Naive thymus-derived CD4-positive, alpha-beta T cell (primary cell): ENCODE measurements around the gene MED26. TPM values are rescaled to one million over a fixed set of nuclear protein-coding genes. Genes with fewer than 3 reads are reported as not detected.
"Not testable (repeated sequence)": the region's sequence is repeated elsewhere in the genome, so short reads cannot be mapped to it uniquely, and the experiment has no call there.

ENCODE experiments used
- ATAC-seq: fragments of 150-1000 bp; cut with Tn5 transposase; 2 replicates; pipeline ENCODE4 v1.10.0; 2021; ENCODE audit warnings: mild to moderate bottlenecking, moderate library complexity
- CTCF ChIA-PET: fragments of 350-600 bp; sonication (Branson Sonifier 250); formaldehyde crosslinking; loops from one replicate; lab custom pipeline; 2021; ENCODE audit warnings: antibody characterized with exemption; lab: Charles Lee
- POLR2A ChIA-PET: fragments of 350-600 bp; sonication (Branson Sonifier 250); formaldehyde crosslinking; loops from one replicate; lab custom pipeline; 2021; ENCODE audit warnings: antibody characterized with exemption, inconsistent platforms; lab: Charles Lee
- DNase-seq, 9 donors: peaks; one replicate each; pipeline versions ENCODE4 v3.0.0 to v3.0.0-alpha.2; 2020 to 2022; ENCODE audit warnings: mixed read lengths in 1 of 9
- H3K27ac ChIP-seq: one replicate; pipeline ENCODE4 v1.7.0; 2013; ENCODE audit warnings: mild to moderate bottlenecking, low read depth, low read length, moderate library complexity
- H3K27me3 ChIP-seq, 2 donors: one replicate each; pipeline ENCODE4 v1.7.0; 2013; ENCODE audit warnings: low read length in 2 of 2, mild to moderate bottlenecking in 2 of 2, moderate library complexity in 2 of 2; ENCODE audit not compliant: control insufficient read depth in 2 of 2, insufficient read depth in 2 of 2
- H3K36me3 ChIP-seq, 3 experiments: 1 replicate in 2 of 3; 2 replicates in 1 of 3; pipeline ENCODE4 v1.7.0; 2013; ENCODE audit warnings: low read length in 3 of 3, mild to moderate bottlenecking in 3 of 3, moderate library complexity in 1 of 3; ENCODE audit not compliant: insufficient read depth in 3 of 3, control insufficient read depth in 2 of 3
- H3K4me1 ChIP-seq, 2 donors: one replicate each; pipeline ENCODE4 v1.7.0; 2013; ENCODE audit warnings: low read length in 2 of 2, mild to moderate bottlenecking in 2 of 2, moderate library complexity in 1 of 2; ENCODE audit not compliant: control insufficient read depth in 2 of 2, insufficient read depth in 2 of 2
- H3K4me3 ChIP-seq: 2 replicates; pipeline ENCODE4 v1.7.0; 2013; ENCODE audit warnings: mild to moderate bottlenecking, low read length
- H3K9me3 ChIP-seq, 3 experiments: 1 replicate in 2 of 3; 2 replicates in 1 of 3; pipeline ENCODE4 v1.7.0; 2013; ENCODE audit warnings: low read length in 3 of 3; ENCODE audit not compliant: control insufficient read depth in 2 of 3
- H3K27ac Mint-ChIP-seq, 9 donors: one replicate each; pipeline ENCODE4 v1.8.0; 2020 to 2022; ENCODE audit warnings: mixed read lengths in 9 of 9, mild to moderate bottlenecking in 8 of 9, moderate library complexity in 5 of 9, inconsistent platforms in 2 of 9
- H3K27me3 Mint-ChIP-seq, 5 donors: one replicate each; pipeline ENCODE4 v1.8.0; 2021 to 2022; ENCODE audit warnings: mixed read lengths in 5 of 5, mild to moderate bottlenecking in 1 of 5
- H3K36me3 Mint-ChIP-seq, 5 donors: one replicate each; pipeline ENCODE4 v1.8.0; 2020 to 2022; ENCODE audit warnings: mixed read lengths in 5 of 5, mild to moderate bottlenecking in 3 of 5, inconsistent platforms in 1 of 5
- H3K4me1 Mint-ChIP-seq, 7 donors: one replicate each; pipeline ENCODE4 v1.8.0; 2020 to 2022; ENCODE audit warnings: mixed read lengths in 7 of 7, mild to moderate bottlenecking in 3 of 7, inconsistent platforms in 1 of 7
- H3K4me3 Mint-ChIP-seq, 10 donors: one replicate each; pipeline ENCODE4 v1.8.0; 2020 to 2022; ENCODE audit warnings: mild to moderate bottlenecking in 10 of 10, mixed read lengths in 10 of 10, moderate library complexity in 6 of 10, inconsistent platforms in 2 of 10
- H3K9me3 Mint-ChIP-seq, 11 donors: one replicate each; pipeline ENCODE4 v1.8.0; 2020 to 2022; ENCODE audit warnings: mixed read lengths in 11 of 11, mild to moderate bottlenecking in 4 of 11, inconsistent platforms in 1 of 11, moderate library complexity in 1 of 11
- intact Hi-C, 2 donors: fragments of 100-400 bp; cut with micrococcal nuclease; formaldehyde crosslinking; loops; one replicate each; pipeline ENCODE4 v1.15.1; 2023
- polyA plus RNA-seq, 2 donors: library from polyadenylated mRNA; unstranded; fragments of 300-500 nt; fragmentation: Illumina TruSeq; gene quantifications; one replicate each; pipeline ENCODE4 v1.2.3, GENCODE V29; 2021
- total RNA-seq, 6 experiments: library from RNA in 5 of 6; stranded (reverse) in 5 of 6; gene quantifications; 1 replicate in 5 of 6; 2 replicates in 1 of 6; pipeline ENCODE4 v1.2.3 and lab custom pipeline; 2021 to 2026

The MED26 gene
- total and polyA plus RNA-seq, 7 experiments from 2014 or later = 3.3 to 34.3 (median 15.3) TPM

DNA sequence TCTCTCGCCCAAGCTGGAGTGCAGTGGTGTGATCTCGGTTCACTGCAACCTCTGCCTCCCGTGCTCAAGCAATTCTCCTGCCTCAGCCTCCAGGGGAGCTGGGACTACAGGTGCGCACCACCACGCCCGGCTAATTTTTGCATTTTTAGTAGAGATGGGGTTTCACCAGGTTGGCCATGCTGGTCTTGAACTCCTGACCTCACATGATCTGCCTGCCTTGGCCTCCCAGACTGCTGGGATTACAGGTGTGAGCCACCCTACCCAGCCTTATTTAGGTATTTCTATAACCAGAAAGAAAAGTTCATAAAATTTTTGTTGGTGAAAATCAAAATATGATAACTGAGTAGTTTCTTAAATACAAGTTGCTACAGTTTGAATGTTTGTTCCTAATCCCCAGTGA is 84.3 kb downstream of the MED26 start:
- H3K27ac ChIP-seq, H3K27me3 Mint-ChIP-seq, ATAC-seq, H3K9me3 ChIP-seq, DNase-seq, H3K27me3 ChIP-seq, H3K4me3 ChIP-seq, H3K9me3 Mint-ChIP-seq: not testable (repeated sequence)
- peaks cover 25 to 39% of the 10 kb centered on the region in 2 donors for H3K4me1 ChIP-seq
- Mint-ChIP-seq H3K36me3 (peaks cover 0 to 21% (median 8%) of the 10 kb centered on the region in 5 donors), H3K4me1 (peaks cover 33 to 55% (median 40%) of the 10 kb centered on the region in 7 donors), H3K4me3 (peak overlapping the region; percentile 90 to 99 (median 92)), H3K27ac (peak overlapping the region in 8 of 9 donors; percentile 65 to 97 (median 92))
- ChIA-PET POLR2A (interaction anchor here (1.2 to 3.8 kb wide), 3 partner anchors 18 to 41 kb away, joined by 7 to 27 read pairs (median 11); partner anchors contain the start of gene SLC35E1), CTCF (interaction anchor here (0.6 to 0.9 kb wide), 2 partner anchors 20 to 44 kb away, joined by 3 read pairs; no protein-coding TSS in a partner anchor)
- H3K36me3 ChIP-seq = peaks cover 0 to 15% (median 0%) of the 10 kb centered on the region in 3 experiments
- intact Hi-C loops = loop anchor here (5.0 kb wide), 2 partner anchors 71 to 684 kb away; partner anchors contain the start of genes EPS15L1 (in 1 of the 2) and OCEL1 (in 1 of the 2)

GRCh38 chr19:16542910-16543472 is 85.0 kb downstream of the MED26 start:
- peak overlapping the region; percentile 90 for H3K4me3 ChIP-seq
- H3K27me3 ChIP-seq = no peaks in the 10 kb centered on the region
- POLR2A ChIA-PET = interaction anchor here (0.9 to 3.8 kb wide), 9 partner anchors 18 to 86 kb away, joined by 3 to 27 read pairs (median 6); partner anchors contain the start of genes MED26 and SLC35E1
- intact Hi-C loops = loop anchor here (1.0 to 5.0 kb wide), 10 partner anchors 23 to 684 kb away; partner anchors contain the start of genes C19orf44 (in 2 of the 2), CALR3 (in 2 of the 2), MED26 (in 2 of the 2) and SLC35E1 (in 2 of the 2)
- peaks cover 0 to 23% (median 0%) of the 10 kb centered on the region in 3 experiments for H3K36me3 ChIP-seq
- no peaks in the 10 kb centered on the region for H3K9me3 Mint-ChIP-seq
- peaks cover 25 to 39% of the 10 kb centered on the region in 2 donors for H3K4me1 ChIP-seq
- CTCF ChIA-PET = interaction anchor here (0.6 to 0.9 kb wide), 2 partner anchors 20 to 116 kb away, joined by 3 to 5 read pairs; no protein-coding TSS in a partner anchor
- no peaks in the 10 kb centered on the region for H3K27me3 Mint-ChIP-seq
- H3K4me3 Mint-ChIP-seq = peak overlapping the region; percentile 90 to 99 (median 92)
- H3K27ac ChIP-seq = peak overlapping the region; percentile 91
- peak overlapping the region; percentile 81 to 97 (median 93) for H3K27ac Mint-ChIP-seq
- peaks cover 0 to 27% (median 8%) of the 10 kb centered on the region in 5 donors for H3K36me3 Mint-ChIP-seq
- peaks cover 40 to 62% (median 48%) of the 10 kb centered on the region in 7 donors for H3K4me1 Mint-ChIP-seq
- DNase-seq (no peak), ATAC-seq (no peak)
- H3K9me3 ChIP-seq = no peaks in the 10 kb centered on the region

DNA sequence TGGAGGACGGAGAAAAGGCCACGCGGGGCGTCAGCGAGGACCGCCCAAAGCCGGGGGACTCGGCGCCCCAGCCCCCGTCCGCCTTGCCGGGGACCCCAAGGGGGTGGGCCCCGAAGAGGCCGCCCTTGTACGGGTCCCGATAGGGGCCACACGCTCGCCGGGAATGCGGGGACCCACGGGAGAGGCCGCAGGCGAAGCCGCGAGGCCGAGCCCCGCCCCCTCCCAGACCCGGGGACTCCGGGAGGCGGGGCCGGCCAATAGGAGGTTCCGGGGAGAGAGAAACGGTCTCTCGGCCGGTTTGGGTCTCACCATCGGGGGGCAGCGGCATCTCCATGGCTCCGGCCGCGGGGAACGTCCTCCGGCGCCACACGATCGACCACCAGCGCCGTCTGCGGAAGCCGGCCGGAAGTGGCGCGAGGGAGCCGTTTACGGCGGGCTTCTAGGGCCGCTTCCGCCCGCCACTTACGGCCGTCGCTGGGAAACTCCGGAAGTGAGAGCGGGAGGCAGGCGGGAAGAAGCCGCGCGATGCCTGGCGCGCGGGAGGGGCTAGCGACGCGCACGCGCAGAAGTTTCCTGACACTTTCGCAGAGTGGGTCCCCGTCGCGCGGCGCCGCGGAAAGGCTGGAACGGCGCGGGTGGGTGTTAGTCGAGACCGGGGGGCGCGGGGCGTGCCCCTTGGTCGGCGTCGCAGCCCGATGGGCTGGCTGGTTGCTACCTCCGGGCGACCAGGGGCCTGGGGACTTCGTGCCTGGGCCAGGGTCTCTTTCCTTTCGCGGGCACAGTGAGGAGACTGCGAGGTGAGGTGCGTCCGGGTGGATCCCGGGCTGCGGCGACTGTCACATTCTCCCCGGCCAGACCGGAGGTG is 85.7 kb downstream of the MED26 start, which contains the start of gene CHERP:
TSS of gene CHERP (minus strand) at position 393 of the 865 bp plus-strand sequence. CDS start at position 334, 59 bp downstream.
- DNase-seq (peak; percentile 90 to 96 (median 93)), ATAC-seq (peak; percentile 95)
- H3K36me3 Mint-ChIP-seq = peaks cover 0 to 32% (median 8%) of the 10 kb centered on the region in 5 donors
- H3K36me3 ChIP-seq = peaks cover 0 to 30% (median 0%) of the 10 kb centered on the region in 3 experiments
- H3K9me3 ChIP-seq = no peaks in the 10 kb centered on the region
- intact Hi-C loops = loop anchor here (1.0 to 5.0 kb wide), 10 partner anchors 24 to 685 kb away; partner anchors contain the start of genes C19orf44 (in 2 of the 2), CALR3 (in 2 of the 2), MED26 (in 2 of the 2) and SLC35E1 (in 2 of the 2)
- peak within 1 kb of the TSS; percentile 81 to 97 (median 93) for H3K27ac Mint-ChIP-seq
- peaks cover 25 to 39% of the 10 kb centered on the region in 2 donors for H3K4me1 ChIP-seq
- H3K27me3 ChIP-seq = no peaks in the 10 kb centered on the region
- ChIA-PET CTCF (interaction anchor here (0.6 kb wide), 1 partner anchor 117 kb away, joined by 5 read pairs; no protein-coding TSS in a partner anchor), POLR2A (interaction anchor here (0.6 to 3.8 kb wide), 14 partner anchors 19 to 88 kb away, joined by 3 to 27 read pairs (median 4); partner anchors contain the start of genes MED26 and SLC35E1)
- H3K9me3 Mint-ChIP-seq = no peaks in the 10 kb centered on the region
- peak within 1 kb of the TSS; percentile 90 to 99 (median 92) for H3K4me3 Mint-ChIP-seq
- peaks cover 44 to 69% (median 55%) of the 10 kb centered on the region in 7 donors for H3K4me1 Mint-ChIP-seq
- H3K27ac ChIP-seq = peak within 1 kb of the TSS; percentile 91
- H3K27me3 Mint-ChIP-seq = no peaks in the 10 kb centered on the region
- peak within 1 kb of the TSS; percentile 90 for H3K4me3 ChIP-seq

- Mint-ChIP-seq H3K36me3 (peaks cover 0 to 34% (median 8%) of the 10 kb centered on the region in 5 donors), H3K4me3 (peak overlapping the region; percentile 82 to 95 (median 92)), H3K4me1 (peaks cover 48 to 71% (median 57%) of the 10 kb centered on the region in 7 donors), H3K27ac (peak overlapping the region; percentile 54 to 95 (median 84)), H3K27me3 (no peaks in the 10 kb centered on the region), H3K9me3 (no peaks in the 10 kb centered on the region)
- peak overlapping the region; percentile 91 for H3K27ac ChIP-seq
- ChIA-PET POLR2A (interaction anchor here (0.6 to 3.8 kb wide), 6 partner anchors 26 to 88 kb away, joined by 3 to 27 read pairs (median 4); partner anchors contain the start of genes MED26 and SLC35E1), CTCF (no interaction called here)
- peaks cover 25 to 39% of the 10 kb centered on the region in 2 donors for H3K4me1 ChIP-seq
- H3K36me3 ChIP-seq = peaks cover 0 to 36% (median 4%) of the 10 kb centered on the region in 3 experiments
- H3K9me3 ChIP-seq = no peaks in the 10 kb centered on the region
- intact Hi-C loops = loop anchor here (1.0 to 5.0 kb wide), 10 partner anchors 25 to 686 kb away; partner anchors contain the start of genes C19orf44 (in 2 of the 2), CALR3 (in 2 of the 2), MED26 (in 2 of the 2) and SLC35E1 (in 2 of the 2)
- no peaks in the 10 kb centered on the region for H3K27me3 ChIP-seq
- DNase-seq (no peak), ATAC-seq (peak; percentile 1)
- peak overlapping the region; percentile 90 for H3K4me3 ChIP-seq
These were observed 86.4 kb downstream of the MED26 start for GRCh38 chr19:16541526-16542044.

DNA sequence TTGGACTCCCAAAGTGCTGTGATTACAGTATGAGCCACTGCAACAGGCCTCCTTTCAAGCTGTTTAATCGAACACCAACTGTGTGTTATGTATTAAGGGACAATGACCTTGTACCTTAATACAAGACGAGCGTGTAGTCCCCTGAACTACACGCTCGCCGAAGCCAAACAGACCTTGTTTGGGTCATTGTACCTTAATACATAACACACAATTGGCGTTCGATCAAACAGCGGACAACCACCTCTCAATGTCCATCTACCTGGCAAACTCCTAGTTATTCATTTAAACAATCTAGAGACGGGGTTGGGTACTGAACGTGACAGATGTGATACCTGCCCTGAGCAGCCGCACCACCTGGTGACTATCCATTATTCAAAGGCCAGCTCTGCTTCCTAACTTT is 87.1 kb downstream of the MED26 start:
- Mint-ChIP-seq H3K27me3 (no peaks in the 10 kb centered on the region), H3K27ac (peak overlapping the region in 8 of 9 donors; percentile 36 to 93 (median 82)), H3K4me3 (peak overlapping the region; percentile 82 to 95 (median 92)), H3K9me3 (no peaks in the 10 kb centered on the region), H3K4me1 (peaks cover 48 to 71% (median 57%) of the 10 kb centered on the region in 7 donors), H3K36me3 (peaks cover 0 to 35% (median 8%) of the 10 kb centered on the region in 5 donors)
- peaks cover 0 to 42% (median 4%) of the 10 kb centered on the region in 3 experiments for H3K36me3 ChIP-seq
- H3K4me1 ChIP-seq = peaks cover 25 to 39% of the 10 kb centered on the region in 2 donors
- peak overlapping the region; percentile 90 for H3K4me3 ChIP-seq
- ATAC-seq (no peak), DNase-seq (no peak)
- intact Hi-C loops = loop anchor here (5.0 kb wide), 2 partner anchors 69 to 686 kb away; partner anchors contain the start of genes EPS15L1 (in 1 of the 2) and OCEL1 (in 1 of the 2)
- H3K27ac ChIP-seq = peak overlapping the region; percentile 91
- no peaks in the 10 kb centered on the region for H3K9me3 ChIP-seq
- ChIA-PET POLR2A (interaction anchor here (1.1 to 3.8 kb wide), 4 partner anchors 27 to 86 kb away, joined by 3 to 27 read pairs (median 4); partner anchors contain the start of gene SLC35E1), CTCF (no interaction called here)
- no peaks in the 10 kb centered on the region for H3K27me3 ChIP-seq
